Pancreas (tissue), 10 donors: ENCODE results near the gene NUB1. TPM values are rescaled to one million over a fixed set of nuclear protein-coding genes. Genes with fewer than 3 reads are reported as not detected.
A peak's percentile ranks its signal among the peaks of the same experiment; 100 is the strongest.

ENCODE experiments used
- ATAC-seq, 4 donors: fragments of 200-7000 bp; cut with Tn5 transposase; one replicate each; pipeline versions ENCODE4 v1.8.0 to v1.9.1; 2020; ENCODE audit warnings: mild to moderate bottlenecking in 4 of 4, moderate library complexity in 4 of 4
- DNase-seq, 6 donors: peaks; one replicate each; pipeline ENCODE4 v3.0.0-alpha.2; 2020
- FAIRE-seq: peaks from 2 replicates; lab custom pipeline; 2012; peaks lifted over from hg19 to GRCh38; lab: Jason Lieb, UNC
- H3K27ac ChIP-seq, 4 donors: fragments of 200-600 bp; sonication (generic); 1 replicate in 3 of 4; 2 replicates in 1 of 4; pipeline versions ENCODE4 v1.5.0 to v1.8.0; 2020
- H3K27me3 ChIP-seq, 4 donors: fragments of 200-600 bp; one replicate each; pipeline ENCODE4 v1.8.0; 2021
- H3K36me3 ChIP-seq, 3 donors: fragments of 200-600 bp; sonication (generic) in 1 of 3; one replicate each; pipeline versions ENCODE4 v1.5.0 to v1.8.0; 2020 to 2021
- H3K4me1 ChIP-seq, 3 donors: fragments of 200-600 bp; one replicate each; pipeline ENCODE4 v1.8.0; 2021
- H3K4me3 ChIP-seq, 4 donors: fragments of 200-600 bp; sonication (generic) in 2 of 4; one replicate each; pipeline versions ENCODE4 v1.5.0 to v1.8.0; 2020 to 2021
- H3K9me3 ChIP-seq, 4 donors: fragments of 200-600 bp; one replicate each; pipeline ENCODE4 v1.8.0; 2021
- CTCF ChIP-seq, 4 donors: fragments of 200-600 bp; sonication (generic) in 3 of 4; IDR thresholded peaks; one replicate each; pipeline versions ENCODE4 v1.5.0 to v1.8.0; 2021; ENCODE audit warnings: antibody characterized with exemption in 4 of 4
- WGBS, 2 donors: extraction: QIAGEN DNeasy Blood & Tissue Kit; methylation state at CpG; one replicate each; pipeline ENCODE4 v1.1.7; 2013; 5-methylcytosine and 5-hydroxymethylcytosine counted together
- intact Hi-C, 3 donors: fragments of 100-400 bp; cut with DNase I; formaldehyde crosslinking; loops; one replicate each; pipeline versions ENCODE4 v1.11.1 to v1.14.2; 2022
- polyA plus RNA-seq, 2 donors: library from polyadenylated mRNA; stranded (reverse); fragments of 200-250 nt; gene quantifications; one replicate each; pipeline ENCODE4 v1.2.3, GENCODE V29; 2013
- total RNA-seq, 6 donors: library from RNA; stranded (reverse); fragmentation: NEBNext Ultra II Directional in 4 of 6; extraction: Animal tissue kit (Norgen Biotek cat#: 25700) in 4 of 6; gene quantifications; one replicate each; pipeline versions ENCODE4 v1.2.1 to v1.2.4, GENCODE V29; 2021 to 2023
- donor health status: healthy with polysubstance abuse.
- donor health status: DM: no; HTN: no; CAD: no; lungs with moderate emphysema.
- donor health status: DM: no; HTN: no; CAD: no.
- donor health status: control.
- donor health status: control.
- donor health status: Bipolar disorder and iron deficiency.
- donor health status: DM: yes; HTN: yes; CAD: no.
- donor health status: DM: no; HTN: no; CAD: no.
- donor health status: DM: no; HTN: no; CAD: no.
- donor health status: DM: yes; HTN: yes; CAD: no.

Gene NUB1
- total and polyA plus RNA-seq, 8 donors, result 19.5 to 30.6 (median 23.8) TPM

- 88 to 93% methylated on average over 10 of the region's 10 CpGs for WGBS, 2 donors
- no peak overlapping the region for H3K27ac ChIP-seq
- DNase-seq (no peak), ATAC-seq (no peak), FAIRE-seq (no peak)
- H3K9me3 ChIP-seq, result no peaks in the 10 kb centered on the region
- TF ChIP-seq CTCF (IDR thresholded peaks at IDR 0.05), result no peak
- H3K27me3 ChIP-seq, result no peaks in the 10 kb centered on the region
- no peaks in the 10 kb centered on the region for H3K4me1 ChIP-seq
- H3K4me3 ChIP-seq, result no peak overlapping the region
- no peaks in the 10 kb centered on the region for H3K36me3 ChIP-seq
- intact Hi-C loops, result no loop called here
Measured at GRCh38 chr7:151388430-151388829, 46.8 kb downstream of the NUB1 start.

GRCh38 chr7:151389096-151389767, 47.6 kb downstream of the NUB1 start:
- DNase-seq (no peak), ATAC-seq (no peak), FAIRE-seq (no peak)
- WGBS, 2 donors, result 88 to 92% methylated on average over 21 of the region's 21 CpGs
- H3K36me3 ChIP-seq, result no peaks in the 10 kb centered on the region
- H3K4me3 ChIP-seq, result no peak overlapping the region
- H3K27ac ChIP-seq, result no peak overlapping the region
- H3K9me3 ChIP-seq, result no peaks in the 10 kb centered on the region
- no peak for TF ChIP-seq CTCF (IDR thresholded peaks at IDR 0.05)
- intact Hi-C loops, result no loop called here
- H3K27me3 ChIP-seq, result no peaks in the 10 kb centered on the region
- H3K4me1 ChIP-seq, result no peaks in the 10 kb centered on the region

- no peak overlapping the region for H3K4me3 ChIP-seq
- intact Hi-C loops, result no loop called here
- H3K9me3 ChIP-seq, result no peaks in the 10 kb centered on the region
- H3K27me3 ChIP-seq, result no peaks in the 10 kb centered on the region
- H3K4me1 ChIP-seq, result no peaks in the 10 kb centered on the region
- no peak for DNase-seq
- 84 to 87% methylated on average over 24 of the region's 24 CpGs for WGBS, 2 donors
- ATAC-seq, result no peak
- H3K36me3 ChIP-seq, result no peaks in the 10 kb centered on the region
- no peak for TF ChIP-seq CTCF (IDR thresholded peaks at IDR 0.05)
- no peak for FAIRE-seq
- no peak overlapping the region for H3K27ac ChIP-seq
Measured at GRCh38 chr7:151389768-151390597, 48.4 kb downstream of the NUB1 start.

GRCh38 chr7:151390598-151391357, 49.2 kb downstream of the NUB1 start:
- FAIRE-seq, result no peak
- no peak for ATAC-seq
- TF ChIP-seq CTCF (IDR thresholded peaks at IDR 0.05), result no peak
- H3K36me3 ChIP-seq, result no peaks in the 10 kb centered on the region
- intact Hi-C loops, result no loop called here
- H3K4me3 ChIP-seq, result no peak overlapping the region
- DNase-seq, result peak in 1 of 6 donors; percentile 21
- no peaks in the 10 kb centered on the region for H3K27me3 ChIP-seq
- no peaks in the 10 kb centered on the region for H3K4me1 ChIP-seq
- no peak overlapping the region for H3K27ac ChIP-seq
- WGBS, 2 donors, result 76 to 84% methylated on average over 25 of the region's 25 CpGs
- no peaks in the 10 kb centered on the region for H3K9me3 ChIP-seq
